HG03139 (cell line): ENCODE measurements around the gene EPM2AIP1.
"Not testable (repeated sequence)": the region's sequence is repeated elsewhere in the genome, so short reads cannot be mapped to it uniquely, and the experiment has no call there.

ENCODE experiments used
- ATAC-seq: cut with Tn5 transposase; IDR thresholded peaks from one replicate; pipeline ENCODE4 v1.9.1; 2021; ENCODE audit not compliant: unreplicated experiment

The EPM2AIP1 gene

DNA sequence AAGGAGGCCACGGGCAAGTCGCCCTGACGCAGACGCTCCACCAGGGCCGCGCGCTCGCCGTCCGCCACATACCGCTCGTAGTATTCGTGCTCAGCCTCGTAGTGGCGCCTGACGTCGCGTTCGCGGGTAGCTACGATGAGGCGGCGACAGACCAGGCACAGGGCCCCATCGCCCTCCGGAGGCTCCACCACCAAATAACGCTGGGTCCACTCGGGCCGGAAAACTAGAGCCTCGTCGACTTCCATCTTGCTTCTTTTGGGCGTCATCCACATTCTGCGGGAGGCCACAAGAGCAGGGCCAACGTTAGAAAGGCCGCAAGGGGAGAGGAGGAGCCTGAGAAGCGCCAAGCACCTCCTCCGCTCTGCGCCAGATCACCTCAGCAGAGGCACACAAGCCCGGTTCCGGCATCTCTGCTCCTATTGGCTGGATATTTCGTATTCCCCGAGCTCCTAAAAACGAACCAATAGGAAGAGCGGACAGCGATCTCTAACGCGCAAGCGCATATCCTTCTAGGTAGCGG is at the start of gene EPM2AIP1:
Gene EPM2AIP1, minus strand, starts transcription at position 326 of the 520 bp plus-strand sequence. Its CDS starts 54 bp downstream, at position 272.
- ATAC-seq, result peak; percentile 85

DNA sequence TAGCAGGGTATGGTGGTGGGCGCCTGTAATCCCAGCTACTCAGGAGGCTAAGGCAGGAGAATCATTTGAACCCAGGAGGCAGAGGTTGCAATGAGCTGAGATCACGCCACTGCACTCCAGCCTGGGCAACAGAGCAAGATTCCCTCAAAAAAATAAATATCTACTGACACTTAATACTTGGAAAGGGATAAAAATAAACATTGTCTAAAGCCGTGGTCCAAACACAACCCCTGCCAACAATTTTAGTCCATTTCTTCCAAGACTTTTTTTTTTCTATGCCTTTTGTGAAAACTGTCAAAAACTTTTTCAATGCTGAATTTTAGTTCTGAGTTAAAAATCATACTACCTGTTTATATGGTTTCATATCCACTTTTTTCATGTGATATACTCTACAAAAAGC is 49.8 kb upstream of the EPM2AIP1 start:
- not testable (repeated sequence) for ATAC-seq

DNA sequence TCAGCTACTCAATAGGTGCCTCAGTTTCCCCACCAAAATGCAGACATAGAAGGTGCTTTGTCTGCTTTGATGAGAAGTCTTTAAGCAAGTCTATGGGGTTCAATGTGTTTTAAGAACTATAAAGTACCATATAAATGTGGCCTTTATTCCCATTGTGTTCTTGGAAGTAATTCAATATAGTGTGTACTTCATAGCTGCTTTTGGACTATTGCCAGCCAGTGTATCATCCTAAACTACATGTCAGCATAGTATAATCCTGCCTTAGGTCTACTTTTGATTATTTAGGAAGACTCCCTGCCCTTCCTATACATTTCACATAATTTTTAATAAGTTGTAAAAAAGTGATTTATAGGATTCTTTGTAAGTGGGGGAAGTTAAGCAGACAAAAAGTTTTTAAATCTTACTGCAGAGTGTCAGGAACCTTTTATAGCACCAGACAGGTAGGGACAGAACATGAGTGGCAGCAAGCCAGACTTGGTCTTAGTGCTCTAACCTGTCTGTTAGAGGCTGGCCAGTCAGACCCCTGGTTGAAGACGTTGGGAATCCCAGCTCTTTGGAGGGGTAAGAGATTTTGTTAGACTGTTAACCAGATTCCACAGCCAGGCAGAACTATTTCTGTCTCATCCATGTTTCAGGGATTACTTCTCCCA is 48.7 kb upstream of the EPM2AIP1 start:
- no peak for ATAC-seq

DNA sequence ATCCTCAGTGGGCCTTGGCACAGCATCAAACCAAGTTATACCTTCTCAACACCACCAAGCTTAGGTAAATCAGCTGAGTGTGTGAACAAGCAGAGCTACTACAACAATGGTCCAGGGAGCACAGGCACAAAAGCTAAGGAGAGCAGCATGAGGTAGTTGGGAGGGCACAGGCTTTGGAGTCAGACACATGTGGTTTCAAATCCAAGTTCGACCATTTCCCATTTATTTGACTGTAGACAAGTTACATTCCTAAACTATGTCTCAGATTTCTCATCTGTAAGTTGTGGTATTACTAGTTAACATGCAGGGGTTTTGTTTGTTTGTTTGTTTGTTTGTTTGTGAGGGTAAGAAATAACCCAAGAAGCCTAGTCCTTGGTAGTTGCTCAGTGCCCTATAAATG is 47.3 kb upstream of the EPM2AIP1 start:
- no peak for ATAC-seq

DNA sequence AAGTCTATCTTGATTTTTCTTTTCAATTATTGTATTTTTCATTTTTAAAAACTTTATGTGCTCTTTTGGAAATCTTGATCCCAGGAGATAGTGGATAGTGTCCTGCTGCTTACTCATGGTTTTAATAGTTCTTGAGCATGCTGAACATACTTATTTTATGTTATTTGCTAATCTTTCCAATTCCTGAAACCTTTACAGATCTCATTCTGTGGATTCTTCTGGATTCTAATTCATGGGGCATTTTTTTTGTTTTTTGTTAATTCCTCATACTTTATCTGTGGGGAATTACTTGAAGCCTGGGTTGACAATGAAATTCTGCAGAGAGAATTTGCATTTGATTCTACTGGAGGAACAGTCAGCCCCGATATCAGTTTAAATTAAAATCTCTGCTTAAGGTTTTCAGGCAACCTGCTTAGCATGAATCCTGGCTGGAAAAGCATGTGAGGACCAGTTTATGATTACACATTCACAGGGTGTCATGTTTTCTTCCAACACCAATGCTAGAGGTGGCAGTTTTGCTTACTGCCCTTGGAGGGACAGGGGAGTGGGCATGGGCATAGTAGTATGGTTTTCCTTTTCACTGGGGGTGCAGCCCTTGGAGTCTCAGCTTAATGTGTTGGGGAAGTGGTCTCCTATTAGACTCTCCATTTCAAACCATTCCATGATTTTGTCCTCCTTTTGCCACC is 46.4 kb upstream of the EPM2AIP1 start:
- no peak for ATAC-seq

DNA sequence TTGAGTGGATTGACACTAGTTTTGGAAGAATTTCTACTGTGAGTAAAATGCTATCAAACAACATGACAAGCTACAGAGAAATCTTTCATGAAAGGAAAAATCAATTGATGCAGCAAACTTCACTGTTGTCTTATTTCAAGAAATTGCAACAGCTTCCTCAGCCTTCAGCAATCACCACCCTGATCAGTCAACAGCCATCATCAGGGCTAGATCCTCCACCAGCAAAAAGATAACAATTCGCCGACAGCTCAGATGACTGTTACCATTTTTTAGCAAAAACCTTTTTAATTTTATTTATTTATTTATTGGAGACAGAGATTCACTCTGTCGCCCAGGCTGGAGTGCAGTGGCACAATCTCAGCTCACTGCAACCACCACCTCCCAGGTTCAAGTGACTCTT is 44.4 kb upstream of the EPM2AIP1 start:
- no peak for ATAC-seq

DNA sequence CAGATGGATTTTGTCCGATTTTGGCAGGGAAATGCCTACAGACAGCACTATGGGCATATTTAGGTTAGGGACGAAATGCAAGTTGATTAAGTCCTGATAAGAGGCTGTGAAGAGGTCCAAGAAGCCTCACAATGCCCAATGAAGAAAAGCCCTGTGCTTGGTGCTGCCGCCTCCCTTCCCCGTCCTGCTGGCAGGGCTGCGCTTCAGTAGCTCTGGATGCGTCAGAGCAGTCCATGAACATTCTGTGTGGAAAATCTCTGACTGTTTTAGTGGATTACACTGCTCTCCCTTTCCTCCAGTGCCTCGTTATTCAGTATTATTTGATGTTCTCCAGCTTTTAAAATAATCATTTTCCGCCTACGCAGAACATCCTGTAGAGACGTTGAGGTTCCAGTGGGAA is 40.0 kb upstream of the EPM2AIP1 start:
- ATAC-seq, result no peak

DNA sequence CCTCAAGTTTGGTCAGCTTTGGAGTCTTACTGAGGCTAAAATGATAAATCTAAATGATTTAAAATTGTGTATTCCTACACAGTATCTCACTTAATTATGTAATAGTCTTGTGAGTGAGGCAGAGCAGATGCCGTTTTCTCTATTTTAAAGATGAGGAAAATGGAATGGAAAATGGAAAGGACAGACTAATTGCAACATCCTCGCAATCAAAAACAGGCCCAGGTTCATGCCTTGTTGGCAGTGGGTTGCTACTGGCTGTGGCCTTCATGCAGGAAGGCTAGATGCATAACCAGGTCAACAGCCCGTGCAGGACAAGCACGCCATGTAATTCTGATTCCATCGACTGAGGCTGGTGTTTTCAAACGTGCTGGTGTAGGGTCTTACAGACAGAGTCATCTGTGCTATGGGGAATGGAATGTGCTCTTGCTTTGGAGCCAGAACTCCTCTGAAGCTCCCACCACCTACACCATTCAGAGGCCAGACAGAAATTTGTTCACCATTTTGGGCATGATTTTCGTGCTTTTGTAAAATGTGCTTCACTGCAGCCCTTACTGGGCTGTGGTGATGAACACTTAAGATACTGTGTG is 38.3 kb upstream of the EPM2AIP1 start:
- ATAC-seq, result no peak

DNA sequence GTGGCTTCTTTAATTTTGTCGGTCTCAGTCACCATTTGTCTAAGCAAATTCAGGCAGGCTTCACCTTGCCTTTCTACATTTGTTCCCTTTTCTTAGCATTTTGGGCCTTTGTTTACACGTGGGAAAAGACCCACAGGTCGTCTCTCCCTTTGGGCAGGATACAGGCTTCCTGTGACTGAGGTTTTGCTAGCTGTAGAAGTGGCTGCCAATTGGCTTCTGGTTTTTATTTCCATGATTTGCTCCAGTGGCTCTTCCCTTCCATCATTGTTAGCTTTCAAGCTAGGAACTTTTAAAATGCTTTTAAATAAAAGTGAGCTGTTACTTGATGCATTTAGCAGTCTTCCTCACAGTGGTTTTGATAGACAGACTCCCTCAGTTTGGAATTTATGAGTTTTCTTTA is 37.7 kb upstream of the EPM2AIP1 start:
- no peak for ATAC-seq

DNA sequence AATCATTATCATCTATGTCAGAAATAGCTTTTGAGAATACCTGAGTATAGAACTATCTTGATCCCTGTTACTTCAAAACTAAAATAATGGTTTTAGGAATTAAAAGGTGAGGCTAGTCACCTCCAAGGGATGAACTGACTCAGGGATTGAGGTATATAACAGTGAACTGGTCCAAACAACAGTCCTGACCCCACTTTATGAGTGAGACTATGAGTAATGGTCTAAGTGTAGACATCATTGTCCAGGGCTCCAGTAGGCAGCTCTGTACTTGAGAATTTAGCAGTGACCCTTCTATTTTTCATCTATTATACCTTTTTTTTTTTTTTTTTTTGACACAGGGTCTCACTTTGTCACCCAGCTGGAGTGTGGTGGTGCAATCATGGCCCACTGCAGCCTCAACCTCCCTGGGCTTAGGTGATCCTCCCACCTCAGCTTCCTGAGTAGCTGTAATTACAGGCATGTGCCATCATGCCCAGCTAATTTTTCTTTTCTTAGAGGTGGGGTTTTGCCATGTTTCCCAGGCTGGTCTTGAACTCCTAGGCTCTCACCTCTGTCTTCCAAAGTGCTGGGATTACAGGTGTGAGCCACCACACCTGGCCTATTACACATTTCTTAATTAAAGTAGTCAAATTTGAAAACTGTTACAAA is 36.7 kb upstream of the EPM2AIP1 start:
- no peak for ATAC-seq

DNA sequence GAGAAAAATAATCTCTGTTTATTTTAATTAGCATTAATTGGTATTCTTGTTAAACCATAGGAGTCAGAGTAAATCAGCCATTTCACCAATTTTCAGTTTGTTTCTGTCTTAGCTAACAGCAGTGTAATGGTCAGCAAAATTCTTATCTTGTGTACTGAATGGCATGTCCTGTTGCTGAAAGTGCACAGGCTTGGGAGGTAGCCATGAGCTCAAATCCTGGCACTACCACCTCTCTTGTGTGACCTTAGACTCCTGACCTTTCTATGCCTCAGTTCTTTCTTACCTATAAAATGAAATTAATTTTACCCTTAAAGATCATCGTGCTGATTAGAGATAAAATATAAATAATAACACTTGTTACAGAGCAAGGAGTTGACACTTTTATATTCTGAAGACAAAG is 36.2 kb upstream of the EPM2AIP1 start:
- no peak for ATAC-seq

DNA sequence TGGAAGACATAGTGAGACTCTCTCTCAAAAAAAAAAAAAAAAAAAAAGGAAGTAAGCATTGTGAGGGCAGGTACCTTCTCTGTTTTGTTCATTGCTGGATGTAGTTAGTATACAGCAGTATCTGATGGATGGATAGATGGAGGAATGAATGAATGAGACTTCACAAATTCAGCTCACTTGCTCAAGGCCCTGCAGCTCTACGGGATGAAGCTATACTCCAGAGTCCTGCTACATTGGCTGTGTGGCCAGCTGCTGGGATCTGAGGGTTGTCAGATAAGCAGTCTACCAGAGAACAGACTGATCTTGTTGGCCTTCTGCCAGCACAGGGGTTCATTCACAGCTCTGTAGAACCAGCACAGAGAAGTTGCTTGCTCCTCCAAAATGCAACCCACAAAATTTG is 35.4 kb upstream of the EPM2AIP1 start:
- no peak for ATAC-seq

DNA sequence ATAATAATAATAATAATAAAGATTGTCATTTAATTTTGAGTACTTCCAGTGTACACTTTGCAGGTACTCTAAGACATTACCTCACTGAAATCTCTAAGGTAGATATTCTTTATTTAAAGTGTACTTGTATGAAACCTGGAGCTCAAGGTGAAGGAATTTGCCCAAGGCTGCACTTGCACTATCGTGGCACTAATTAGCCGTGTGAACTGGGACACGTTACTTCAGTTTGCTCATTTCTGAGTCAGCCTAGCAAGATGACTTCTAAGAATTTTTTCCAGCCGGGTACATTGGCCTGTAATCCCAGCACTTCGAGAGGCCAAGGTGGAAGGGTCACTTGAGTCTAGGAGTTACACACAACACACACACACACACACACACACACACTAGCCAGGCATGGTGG is 33.9 kb upstream of the EPM2AIP1 start:
- ATAC-seq, result no peak

DNA sequence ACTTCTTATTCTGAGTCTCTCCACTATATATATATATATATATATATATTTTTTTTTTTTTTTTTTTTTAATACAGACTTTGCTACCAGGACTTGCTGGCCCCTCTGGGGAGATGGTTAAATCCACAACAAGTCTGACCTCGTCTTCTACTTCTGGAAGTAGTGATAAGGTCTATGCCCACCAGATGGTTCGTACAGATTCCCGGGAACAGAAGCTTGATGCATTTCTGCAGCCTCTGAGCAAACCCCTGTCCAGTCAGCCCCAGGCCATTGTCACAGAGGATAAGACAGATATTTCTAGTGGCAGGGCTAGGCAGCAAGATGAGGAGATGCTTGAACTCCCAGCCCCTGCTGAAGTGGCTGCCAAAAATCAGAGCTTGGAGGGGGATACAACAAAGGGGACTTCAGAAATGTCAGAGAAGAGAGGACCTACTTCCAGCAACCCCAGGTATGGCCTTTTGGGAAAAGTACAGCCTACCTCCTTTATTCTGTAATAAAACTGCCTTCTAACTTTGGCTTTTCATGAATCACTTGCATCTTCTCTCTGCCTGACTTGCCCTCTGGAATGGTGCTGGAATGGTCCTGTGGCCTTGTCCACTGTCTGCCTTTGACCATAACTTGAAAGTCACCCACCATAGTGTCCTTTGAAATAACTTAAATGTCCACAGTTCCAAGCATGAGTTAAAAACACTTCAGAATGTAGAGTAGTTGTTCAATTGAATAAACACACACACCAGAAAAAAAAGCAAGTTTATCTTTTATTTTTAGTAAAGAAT is 32.8 kb upstream of the EPM2AIP1 start:
- ATAC-seq, result no peak

DNA sequence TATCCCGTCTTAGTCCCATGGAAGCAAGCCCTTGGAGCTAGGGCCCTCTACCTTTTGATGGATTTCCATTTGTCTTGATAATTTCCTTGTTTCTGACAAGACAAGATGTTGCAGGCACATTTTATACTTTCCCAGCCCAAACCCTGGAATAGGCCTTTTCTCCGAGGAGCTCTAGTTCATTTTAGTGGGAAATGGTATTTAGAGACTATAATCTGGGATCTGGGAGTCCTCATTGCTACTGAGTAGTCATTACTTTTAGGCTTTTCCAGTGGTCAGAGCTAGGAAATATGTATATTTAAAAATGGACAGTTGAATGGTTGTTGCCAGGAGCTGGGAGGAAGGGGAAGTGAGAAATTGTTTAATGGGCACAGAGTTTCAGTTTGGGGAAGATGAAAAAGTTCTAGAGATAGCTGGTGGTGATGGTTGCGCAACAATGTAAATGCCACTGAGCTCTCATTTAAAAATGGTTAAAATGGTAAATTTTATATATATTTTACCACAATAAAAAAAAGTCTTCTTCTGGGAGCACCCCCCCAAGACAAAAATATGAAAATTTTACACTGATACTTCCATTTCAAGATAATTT is 32.0 kb upstream of the EPM2AIP1 start:
- no peak for ATAC-seq

DNA sequence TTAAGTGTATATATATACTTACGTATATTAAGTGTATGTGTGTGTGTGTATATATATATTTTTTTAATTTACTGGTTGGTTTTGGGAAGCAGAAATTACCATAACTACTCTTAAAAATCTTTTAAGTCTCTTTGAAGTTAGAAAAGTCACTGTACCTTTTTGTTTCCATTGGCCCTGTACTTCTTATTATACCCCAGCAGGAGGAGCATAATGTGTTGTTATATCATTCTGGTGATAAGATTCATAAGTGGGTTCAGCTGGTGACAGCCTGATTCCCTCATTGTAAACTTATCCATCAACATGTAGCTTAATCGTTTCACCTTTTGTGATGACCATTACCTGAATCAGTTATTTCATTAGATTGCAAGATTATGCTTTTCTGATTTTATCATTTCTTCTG is 31.2 kb upstream of the EPM2AIP1 start:
- ATAC-seq, result no peak

DNA sequence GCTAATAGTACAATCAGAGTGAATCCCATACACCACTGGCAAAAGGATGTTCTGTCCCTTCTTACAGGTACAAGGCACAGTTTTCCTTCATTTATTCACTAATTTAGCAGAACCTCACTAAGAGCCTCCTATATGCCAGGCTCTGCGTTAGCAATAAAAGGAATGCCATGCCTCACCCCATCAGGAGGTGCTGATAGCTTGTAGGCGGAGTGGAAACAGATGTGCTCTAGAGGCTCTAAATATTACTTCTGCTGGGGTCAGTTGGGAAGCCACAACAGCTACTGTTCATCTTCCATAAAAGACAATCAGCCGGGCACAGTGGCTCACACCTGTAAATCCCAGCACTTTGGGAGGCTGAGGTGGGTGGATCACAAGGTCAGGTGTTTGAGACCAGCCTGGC is 24.8 kb upstream of the EPM2AIP1 start:
- ATAC-seq, result no peak

DNA sequence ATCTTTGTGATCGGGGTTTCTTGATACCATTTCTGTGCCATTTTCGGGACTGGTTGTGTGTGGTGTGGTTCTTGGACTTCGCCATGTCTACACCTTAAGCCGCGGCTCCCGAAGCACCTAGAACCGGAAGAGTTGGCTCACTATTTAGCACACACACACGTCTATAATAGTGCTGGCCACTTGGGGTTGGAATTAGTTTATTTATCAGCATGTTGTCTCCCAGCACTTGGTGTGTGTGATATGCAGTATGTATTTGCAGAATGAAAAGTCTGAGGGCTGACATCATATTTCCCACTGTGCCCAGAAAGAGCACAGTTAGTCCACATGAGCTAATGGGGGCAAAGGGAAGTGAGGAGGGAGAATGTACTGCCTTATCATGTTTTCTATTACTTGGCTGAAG is 24.0 kb upstream of the EPM2AIP1 start:
- ATAC-seq, result no peak

DNA sequence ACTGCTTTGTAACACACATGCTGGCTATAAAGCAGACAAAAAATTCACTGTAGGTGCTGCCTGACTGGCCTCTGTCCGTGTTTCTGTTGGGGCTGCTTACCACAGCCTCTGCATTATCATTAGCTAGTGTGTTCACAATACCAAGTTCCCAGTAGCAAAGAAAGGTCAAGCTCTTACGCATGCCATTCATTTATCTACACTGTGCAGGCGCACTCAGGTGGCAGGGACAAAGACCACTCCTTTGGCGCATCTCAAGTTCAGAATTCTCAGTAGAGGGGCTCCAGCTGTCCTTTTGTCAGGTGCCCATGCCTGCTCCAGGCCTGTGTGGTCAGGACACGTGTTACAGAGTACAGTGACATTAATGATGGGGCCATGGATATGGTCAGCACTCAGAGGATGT is 22.7 kb upstream of the EPM2AIP1 start:
- no peak for ATAC-seq

DNA sequence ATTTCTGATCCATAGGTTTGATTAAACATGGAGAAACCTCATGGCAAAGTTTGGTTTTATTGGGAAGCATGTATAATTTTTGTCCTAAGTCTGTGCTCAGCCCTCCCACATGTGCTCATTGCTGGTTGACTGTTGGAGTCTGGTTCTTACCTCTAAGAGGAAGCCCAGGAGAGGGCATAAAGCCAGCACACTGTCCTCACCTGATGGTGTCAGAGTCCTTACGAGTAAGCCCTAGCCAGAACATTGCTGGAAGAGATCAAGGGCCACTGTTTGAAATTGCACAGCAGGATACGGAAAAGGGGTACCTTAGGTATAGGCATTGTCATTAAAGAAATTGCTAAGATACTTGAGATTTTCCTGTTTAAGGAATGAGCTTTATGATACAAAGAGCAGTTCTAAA is 21.7 kb upstream of the EPM2AIP1 start:
- no peak for ATAC-seq
